IPS-NIHi11 (cell line): ENCODE results near the gene DGKD.
"Not testable (repeated sequence)": the region's sequence is repeated elsewhere in the genome, so short reads cannot be mapped to it uniquely, and the experiment has no call there.

Experiments
- DNase-seq: peaks from one replicate; pipeline ENCODE4 v3.0.0; 2012; ENCODE audit warnings: mixed read lengths, low spot score

The DGKD gene

DNA sequence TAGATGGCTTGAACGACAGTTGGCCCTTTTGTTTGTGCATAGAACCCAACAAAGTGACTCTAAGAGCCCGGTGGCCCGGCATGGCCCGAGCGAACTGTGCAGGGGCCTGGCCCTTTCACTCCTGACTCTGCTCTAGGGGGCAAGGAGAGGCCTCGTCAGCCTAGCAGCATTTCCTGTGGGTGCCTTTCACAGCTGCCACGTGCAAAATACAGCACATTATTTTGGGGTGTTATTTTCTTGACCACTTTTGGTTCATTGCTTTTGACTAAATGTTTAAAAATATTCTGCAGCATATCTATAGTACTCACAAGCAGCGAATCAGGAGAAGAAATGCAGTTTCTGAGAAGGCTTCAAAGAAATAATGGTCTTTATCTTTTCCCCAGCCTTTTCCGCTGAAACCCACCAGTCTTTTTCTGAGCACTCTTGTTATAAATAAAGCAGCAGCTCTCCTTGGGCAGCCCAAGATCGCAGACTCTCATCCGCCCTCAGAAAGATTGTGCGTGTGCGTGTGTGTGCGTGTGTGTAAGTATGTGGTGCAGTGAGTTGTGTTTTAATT lies 31.3 kb downstream of the DGKD start:
- no peak for DNase-seq

DNA sequence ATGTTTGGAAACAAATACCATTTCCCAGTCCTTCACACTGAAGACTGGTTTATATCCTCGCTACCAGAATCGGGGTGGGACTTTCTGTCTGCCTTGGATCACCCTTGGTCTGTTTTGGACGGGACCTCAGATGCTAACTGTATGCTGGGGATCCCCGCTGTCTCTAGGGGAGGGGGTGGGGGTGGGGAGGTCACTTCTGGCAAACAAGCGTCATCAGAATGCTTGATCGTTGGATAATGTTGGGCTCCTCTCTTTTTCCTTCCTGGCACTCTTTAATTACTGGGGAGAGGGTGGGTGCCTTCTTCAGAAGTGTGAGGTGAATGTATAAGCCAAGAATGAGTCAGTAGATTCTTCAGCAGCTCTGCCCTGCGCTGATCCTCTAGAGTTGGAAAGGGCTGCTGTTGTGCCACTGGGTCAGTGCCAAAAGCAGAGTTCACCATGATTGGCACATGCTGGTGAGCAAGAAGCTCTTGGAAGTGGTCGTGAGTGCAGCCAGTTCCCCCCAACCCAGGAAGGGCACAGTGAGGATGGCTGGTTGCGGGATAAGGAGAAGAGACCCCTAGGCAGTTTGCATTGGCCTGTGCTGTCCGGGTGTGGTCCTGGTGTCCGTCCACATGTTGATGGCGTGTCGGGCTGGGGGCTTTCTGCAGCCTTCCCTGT lies 32.2 kb downstream of the DGKD start:
- DNase-seq = no peak

DNA sequence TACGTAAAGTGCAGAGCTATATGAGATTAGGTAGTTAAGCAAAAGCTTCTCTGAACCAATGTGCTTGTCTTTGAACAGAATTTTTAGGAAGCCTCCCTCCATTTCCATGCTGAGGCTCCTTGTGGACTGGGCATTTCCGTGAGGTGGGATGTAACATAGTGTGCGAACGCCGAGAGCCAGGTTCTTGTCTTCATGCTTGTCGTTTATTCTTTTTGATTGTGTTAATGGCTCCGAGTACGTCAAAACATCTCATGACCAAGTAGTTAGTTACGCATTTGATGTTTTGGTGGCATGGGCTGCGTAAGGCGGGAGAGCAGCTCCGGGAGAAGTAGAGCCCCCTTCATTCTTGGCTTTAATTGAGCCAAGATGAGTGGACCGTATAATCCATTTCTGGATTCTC lies 32.9 kb downstream of the DGKD start:
- no peak for DNase-seq

DNA sequence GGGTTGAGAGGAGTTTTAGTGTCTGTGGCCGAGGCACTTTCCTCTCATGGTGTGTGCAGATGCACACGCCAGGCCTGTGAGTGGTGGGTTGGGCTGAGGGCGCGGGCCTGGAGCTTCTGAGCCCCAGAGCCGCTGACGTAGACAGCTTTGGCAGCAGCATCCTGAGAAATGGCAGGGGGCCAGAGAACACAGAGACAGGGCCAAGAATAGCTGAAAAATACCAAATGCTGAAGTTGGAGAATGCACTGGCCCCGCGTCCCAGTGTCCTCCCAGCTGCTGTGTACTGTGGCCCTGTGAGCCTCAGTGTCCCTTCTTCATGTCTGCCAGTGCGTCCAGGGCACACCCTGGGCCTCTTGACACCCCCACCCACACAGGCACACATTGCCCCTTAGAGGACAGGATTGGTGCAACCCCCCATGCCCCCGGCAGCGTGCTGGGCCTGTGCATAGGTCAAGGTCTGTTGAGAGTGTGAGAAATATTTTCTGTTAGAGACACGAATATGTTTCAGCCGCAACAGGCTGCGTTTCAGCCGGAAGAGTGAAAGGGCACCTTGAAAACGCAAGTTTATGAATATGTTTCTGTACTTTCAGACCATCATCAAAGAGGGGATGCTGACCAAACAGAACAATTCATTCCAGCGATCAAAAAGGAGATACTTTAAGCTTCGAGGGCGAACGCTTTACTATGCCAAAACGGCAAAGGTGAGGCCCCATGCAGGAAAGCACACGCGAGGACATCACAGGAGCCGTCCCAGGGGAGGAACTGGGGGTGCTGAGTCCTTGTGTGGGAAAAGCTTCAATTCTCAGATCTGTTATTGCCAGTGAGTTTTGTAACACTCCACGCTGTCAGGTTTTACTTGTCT lies 33.6 kb downstream of the DGKD start:
- no peak for DNase-seq

DNA sequence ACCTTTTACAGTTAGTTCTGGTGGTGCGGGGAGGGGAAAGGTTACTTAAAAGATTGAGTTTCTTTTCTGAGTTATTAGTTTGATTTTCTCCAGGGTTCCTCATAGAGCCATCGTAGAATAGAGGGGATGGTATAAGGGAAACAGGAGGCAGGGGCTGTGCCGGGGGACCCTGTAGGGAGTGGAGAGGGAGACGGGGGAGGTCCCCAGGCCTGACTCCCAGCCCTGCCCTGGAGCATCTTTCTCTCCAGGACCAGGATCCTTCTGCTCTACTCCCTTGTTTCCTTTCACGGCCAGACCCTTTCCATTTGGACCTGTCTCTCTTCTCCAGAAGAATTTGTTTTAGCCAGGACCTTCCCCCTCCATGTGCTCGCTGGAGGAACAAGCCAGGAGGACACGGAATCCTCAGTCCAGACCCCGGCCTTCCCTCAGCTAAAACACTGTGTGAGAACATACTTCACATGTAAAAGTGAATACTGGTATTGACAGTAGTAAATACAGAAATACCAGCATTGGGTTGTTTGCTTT lies 35.4 kb downstream of the DGKD start:
- DNase-seq = no peak

DNA sequence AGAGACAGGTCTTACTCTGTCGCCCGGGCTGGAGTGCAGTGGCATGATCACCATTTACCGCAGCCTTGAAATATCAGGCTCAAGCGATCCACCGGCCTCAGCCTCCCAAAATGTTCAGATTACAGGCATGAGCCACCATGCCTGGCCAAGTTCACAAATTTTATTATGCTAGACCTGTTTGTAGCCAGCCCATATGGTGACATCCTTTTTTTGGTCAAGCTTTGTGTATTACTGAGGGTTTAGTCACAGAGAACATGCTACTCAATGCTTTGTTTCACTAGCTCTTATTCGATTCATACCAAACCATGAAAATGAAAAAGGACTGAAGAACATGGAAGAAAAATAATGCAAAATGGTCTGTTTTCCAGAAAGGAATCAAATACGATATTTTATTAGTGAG lies 41.4 kb downstream of the DGKD start:
- no peak for DNase-seq

DNA sequence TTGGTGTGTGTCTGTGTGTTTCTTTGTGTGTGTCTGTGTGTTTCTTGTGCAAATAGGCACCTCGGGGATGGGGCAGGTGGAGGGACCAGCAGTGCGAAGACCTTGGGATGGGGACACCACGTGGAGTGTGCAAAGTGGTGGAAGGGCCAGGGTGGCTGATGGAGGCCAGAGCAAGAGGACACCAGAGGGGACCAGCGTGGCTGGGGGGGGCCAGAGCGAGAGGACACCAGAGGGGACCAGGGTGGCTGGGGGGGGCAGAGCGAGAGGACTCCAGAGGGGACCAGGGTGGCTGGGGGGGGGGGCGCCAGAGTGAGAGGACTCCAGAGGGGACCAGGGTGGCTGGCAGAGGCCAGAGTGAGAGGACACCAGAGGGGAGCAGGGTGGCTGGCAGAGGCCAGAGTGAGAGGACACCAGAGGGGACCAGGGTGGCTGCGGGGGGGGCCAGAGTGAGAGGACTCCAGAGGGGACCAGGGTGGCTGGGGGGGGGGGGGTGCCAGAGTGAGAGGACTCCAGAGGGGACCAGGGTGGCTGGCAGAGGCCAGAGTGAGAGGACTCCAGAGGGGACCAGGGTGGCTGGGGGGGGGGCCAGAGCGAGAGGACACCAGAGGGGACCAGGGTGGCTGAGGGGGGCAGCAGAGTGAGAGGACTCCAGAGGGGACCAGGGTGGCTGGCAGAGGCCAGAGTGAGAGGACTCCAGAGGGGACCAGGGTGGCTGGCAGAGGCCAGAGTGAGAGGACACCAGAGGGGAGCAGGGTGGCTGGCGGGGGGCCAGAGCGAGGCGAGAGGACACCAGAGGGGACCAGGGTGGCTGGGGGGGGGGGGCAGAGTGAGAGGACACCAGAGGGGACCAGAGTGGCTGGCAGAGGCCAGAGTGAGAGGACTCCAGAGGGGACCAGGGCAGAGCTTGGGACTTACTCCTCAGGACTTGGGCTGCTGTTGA lies 42.7 kb downstream of the DGKD start:
- not testable (repeated sequence) for DNase-seq

DNA sequence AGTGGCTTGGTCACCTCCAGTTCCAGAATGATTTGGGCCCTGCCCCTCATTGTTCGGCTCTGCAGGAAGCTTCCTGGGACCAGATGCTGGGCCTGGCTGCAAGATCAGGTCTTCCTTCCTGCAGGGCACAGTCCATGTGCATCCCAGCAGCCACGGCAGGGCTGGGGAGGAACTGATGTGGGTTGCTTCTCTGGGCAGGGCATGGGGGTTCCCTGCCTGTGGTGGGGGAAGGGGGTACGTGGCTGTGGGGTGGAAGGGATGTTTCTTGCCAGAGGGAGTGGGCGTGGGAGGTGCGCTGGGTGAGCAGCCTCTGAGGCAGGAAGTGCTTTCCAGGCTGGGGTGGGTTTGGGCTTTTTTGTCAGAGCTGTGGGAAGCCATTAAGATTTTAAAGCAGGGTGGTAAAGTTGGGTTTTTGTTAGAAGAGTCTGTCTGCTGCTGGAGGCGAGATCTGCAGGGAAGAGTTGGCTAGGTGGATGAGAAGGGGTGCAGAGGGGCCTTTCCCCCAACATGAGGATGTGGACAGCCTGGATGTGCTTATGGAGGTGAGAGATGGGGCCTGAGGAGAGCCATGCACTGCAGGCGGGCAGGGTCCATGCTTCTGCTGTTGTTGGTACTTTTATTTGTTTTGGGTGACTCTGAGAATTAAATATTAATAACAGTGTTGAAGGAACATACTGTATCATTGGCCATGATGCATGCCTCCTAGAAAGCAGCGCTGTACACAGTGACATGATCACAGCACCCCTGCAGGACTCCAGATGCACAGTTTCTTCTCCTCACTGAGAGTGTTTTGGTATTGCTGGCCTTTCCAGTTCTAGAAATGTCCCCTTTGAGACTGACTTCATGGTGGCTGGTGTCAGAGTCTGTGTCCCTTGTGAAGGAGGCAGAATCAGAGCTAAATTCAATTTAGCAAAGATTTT lies 45.3 kb downstream of the DGKD start:
- peak; percentile 46 for DNase-seq

DNA sequence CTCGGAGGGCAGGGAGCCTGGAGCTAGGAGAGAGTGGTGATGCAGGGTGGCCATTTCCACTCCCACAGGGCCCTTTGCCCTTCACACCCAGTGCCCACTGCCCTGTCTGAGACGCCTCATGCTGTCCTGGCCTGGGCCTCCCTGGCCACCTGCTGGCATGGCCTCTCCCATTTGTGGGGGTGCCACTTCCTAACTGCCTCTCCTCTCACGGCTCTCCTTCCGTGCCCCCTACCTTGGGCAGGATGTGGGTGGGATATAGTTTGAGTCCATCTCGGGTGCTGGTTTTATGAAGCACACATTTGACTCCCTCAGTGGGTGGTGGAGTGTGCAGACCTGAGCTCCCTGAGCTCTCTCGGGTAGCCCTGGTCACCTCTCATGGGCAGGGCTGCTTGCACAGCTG lies 46.0 kb downstream of the DGKD start:
- no peak for DNase-seq

DNA sequence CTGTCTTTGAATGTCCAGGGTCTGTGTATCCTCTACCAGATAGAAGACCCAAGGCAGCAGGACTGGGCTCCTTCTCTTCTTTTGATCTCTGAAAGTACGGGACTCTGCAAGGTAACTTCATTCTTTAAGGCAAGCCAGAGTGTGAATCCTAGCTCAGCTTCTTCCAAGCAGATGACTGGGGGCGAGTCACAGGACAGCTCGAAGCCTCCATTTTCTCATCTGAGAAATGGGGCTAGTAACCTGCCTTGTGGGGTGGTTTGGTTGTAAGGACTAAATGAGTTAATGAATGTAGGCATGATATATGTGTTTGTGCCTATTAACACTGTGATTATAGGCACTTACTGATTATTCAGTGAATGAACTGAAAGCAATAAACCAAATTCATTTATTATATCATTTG lies 46.7 kb downstream of the DGKD start:
- no peak for DNase-seq

DNA sequence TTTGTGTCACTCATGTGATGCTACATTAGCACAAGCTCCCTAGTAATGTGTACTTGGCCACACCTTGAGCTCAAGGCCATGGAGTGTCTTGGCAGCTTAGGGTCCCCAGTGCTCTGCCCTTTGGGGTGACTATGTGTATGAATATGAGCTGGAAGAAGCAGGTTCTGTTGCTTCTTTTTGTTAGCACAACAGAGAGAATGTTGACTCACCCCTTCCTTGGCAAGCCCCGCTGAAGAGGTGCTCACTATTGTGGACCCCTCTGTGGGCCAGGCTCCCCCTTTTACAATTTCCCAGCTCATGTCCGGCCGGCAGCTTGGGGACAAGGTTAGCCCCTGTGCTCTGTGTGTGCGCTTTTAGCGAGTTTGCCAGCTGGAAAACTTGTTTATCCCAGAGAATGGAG lies 48.1 kb downstream of the DGKD start:
- DNase-seq = no peak

DNA sequence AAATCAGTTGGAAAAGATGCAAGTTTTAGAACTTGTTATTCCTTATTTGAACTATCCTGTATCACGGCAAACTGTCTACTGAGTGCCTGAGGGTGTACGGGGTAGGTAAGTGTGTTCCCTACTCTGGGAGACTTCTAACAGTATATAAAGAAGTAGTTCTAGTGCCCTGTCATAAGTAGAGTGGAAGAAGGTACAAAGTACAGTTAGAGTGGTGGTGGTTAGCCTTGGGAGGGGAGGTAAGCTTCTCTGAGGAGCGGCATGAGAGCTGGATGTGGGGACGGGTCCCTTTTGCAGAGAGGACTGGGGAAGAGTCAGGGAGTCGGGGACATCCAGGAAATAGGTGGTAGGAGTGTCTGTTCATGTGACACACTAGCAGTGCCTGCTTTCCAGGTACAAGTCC lies 48.5 kb downstream of the DGKD start:
- DNase-seq = no peak

DNA sequence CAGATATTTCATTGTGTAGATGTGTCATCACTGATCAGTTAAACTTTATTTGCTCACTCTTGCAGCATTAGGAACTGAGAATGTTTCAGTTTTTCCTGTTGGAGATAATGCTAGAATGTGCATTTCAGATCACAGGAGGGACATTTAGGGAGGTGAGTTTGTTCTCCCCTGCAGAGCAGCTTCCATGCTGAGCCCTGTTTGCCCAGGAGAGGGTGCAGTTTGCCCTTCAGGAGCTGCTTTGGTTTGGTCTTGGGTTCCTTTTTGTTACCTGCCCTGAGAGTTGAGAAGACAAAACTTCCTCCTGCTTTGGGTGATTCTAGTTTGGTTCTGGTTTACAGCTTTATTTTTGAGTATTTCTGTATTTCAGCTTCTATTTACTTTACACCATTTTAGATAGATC lies 49.9 kb downstream of the DGKD start:
- DNase-seq = peak; percentile 65

DNA sequence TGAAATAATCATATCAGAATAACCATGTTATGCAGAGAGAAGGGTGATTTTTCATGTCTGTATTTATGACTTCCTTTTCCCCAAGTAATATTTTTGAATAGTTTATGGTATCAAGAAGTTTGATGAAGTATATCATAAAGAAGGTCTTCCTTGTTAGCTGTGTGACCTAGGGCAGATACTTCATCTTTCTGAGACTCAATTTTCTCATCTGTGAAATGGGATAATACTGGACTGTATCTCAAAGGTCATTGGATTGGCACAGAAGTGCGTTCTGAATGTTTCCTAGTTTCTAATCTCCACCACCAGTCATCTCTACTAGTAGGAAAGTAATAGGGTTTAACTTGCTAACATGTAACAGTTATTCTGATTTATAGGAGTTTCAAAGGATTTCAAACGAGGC lies 52.6 kb downstream of the DGKD start:
- no peak for DNase-seq

DNA sequence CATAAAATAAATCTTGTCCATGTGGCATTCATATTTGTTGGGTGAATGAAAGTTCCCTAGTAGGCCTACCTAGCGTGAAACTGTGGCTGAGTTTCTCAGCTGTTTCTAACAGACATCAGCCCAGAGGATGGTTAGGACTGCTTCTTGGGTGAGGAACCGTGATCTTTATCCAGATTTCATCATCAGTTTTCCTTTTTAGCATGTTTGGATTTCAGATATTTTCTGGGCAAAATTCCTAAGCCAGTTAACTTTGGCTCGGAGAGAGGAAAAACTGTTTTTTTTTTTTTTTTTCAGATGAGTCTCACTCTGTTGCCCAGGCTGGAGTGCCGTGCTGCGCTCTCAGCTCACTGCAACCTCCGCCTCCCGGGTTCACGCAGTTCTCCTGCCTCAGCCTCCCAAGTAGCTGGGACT lies 53.5 kb downstream of the DGKD start:
- no peak for DNase-seq

DNA sequence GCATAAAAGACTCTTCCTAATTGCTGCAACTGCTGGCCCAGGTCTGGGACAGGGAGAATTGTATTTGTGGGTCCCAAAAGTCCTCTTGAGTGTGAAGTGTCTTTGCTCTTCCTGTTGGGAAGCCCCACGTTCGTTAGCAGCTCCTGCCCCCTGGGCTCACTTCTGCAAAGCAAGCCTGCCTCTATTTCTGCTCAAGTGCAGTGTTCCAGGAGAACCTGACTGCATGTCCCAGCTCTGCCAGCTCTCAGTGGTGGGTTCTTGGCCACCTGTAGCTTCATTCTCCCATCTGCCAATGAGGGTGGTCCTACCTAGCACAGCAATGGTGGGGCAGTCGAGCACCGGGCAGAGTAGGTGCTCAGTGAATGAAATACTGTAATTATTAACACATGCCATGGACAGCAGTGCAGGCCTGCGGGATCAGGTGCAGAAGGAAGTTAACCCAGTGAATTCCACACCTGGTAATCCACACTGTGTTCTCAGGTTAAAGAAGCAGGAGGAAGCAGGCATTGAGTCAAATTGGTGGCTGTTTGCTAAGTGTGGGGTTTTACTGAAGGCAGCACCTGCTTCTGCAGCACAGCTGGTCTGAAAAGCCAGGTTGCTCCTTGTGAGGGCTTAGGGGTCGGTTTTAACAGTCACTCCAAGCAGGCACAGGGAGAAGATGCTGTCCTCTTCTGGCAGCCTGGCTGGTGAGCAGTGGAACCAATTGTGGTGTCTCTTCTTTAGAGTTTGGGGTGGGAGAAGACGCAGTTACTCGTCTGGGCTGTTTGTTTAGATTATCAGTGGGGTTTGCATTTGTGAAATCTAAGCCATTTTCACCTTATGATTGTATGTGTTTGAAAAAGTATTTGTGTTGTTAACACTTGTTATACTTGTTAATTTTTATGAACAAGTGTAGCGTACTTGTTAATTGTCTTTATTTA lies 54.3 kb downstream of the DGKD start:
- DNase-seq = no peak

DNA sequence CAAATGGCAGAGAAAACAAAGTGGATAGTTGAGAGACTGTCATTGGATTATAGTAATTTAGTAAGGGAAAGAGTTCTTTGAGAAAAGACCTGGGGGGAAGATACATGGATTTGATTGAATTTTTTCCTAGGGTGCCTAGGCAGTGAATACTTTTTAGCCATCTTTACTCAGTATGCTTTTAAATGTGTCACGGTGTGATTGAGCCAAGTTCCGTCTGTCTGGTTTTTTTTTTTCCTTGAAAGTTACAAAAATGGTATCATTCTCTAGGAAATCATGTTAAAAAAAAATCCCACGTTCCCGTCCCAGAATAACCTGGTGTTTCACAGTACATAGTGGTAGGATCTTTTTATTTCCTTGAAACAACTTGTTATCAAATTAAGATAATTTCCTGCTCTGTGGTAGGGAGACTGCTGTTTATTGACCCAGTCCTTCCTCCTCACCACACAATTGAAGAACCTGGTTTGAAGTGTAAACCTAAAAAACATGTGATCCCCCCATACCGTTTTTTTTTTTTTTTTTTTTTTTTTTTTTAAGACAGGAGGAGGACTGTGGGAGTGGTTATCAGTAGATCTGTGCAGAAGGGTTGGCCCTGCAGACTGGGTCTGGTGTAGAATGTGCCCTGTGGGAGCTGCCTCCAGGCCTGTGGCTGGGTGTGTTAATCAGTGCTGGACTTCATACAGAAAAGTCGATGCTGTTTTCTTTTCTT lies 55.1 kb downstream of the DGKD start:
- DNase-seq = no peak

DNA sequence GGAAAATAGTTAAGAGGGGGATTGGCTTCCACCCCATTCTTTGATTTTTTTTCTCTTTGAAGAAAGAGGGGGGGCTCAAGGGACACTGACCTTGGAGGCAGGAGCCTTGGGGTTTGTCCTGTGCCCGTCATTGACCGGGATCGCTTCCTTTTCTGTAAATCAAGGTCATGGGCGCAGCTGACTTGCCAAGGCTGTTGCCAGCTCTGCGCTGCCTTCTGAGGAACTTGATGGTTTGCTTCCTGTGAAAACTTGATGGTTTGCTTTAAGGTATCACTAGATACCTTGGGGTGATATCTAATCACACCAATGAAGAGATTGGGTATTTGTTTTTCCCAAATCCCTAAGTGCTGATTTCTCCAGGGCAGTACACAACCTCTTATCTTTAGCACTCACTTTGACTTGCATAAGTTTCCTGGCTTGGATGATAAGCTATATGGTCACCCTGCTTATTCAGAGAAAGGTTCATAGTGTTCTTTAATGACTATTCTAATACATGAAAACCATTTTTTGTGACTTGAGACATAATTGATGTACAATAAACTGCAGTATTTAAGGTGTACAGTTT lies 56.0 kb downstream of the DGKD start:
- DNase-seq = no peak

DNA sequence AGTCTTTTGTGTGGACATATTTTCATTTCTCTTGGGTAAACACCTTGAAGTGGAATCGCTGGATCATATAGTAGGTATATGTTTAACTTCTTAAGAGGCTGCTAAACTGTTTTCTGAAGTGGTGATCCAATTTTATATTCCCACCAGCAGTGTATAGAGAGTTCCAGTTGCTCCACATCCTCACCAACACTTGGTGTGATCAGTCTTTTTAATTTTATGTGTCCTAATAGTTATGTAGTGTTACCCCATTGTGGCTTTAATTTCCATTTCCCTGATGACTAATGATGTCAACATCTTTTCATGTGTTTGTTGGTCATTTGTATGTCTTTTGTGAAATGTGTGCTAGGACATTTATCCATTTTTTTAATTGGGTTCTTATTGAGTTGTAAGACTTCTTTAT lies 56.9 kb downstream of the DGKD start:
- no peak for DNase-seq
